Activated naive CD8-positive, alpha-beta T cell (primary cell): Measurements from ENCODE around the gene CDH23.

ENCODE experiments used
- H3K27ac Mint-ChIP-seq: one replicate; pipeline ENCODE4 v1.8.0; 2021; ENCODE audit warnings: mixed read lengths
- H3K27me3 Mint-ChIP-seq: one replicate; pipeline ENCODE4 v1.8.0; 2021; ENCODE audit warnings: mixed read lengths
- H3K36me3 Mint-ChIP-seq: one replicate; pipeline ENCODE4 v1.8.0; 2021; ENCODE audit warnings: mixed read lengths
- H3K4me1 Mint-ChIP-seq: one replicate; pipeline ENCODE4 v1.8.0; 2021; ENCODE audit warnings: low read depth, mixed read lengths
- H3K4me3 Mint-ChIP-seq: one replicate; pipeline ENCODE4 v1.8.0; 2021; ENCODE audit warnings: mild to moderate bottlenecking, mixed read lengths
- H3K9me3 Mint-ChIP-seq: one replicate; pipeline ENCODE4 v1.8.0; 2021; ENCODE audit warnings: low read depth, mixed read lengths

The CDH23 gene

GRCh38 chr10:71606257-71607081, 209.7 kb downstream of the CDH23 start:
- Mint-ChIP-seq H3K36me3 (no peaks in the 10 kb centered on the region), H3K27me3 (no peaks in the 10 kb centered on the region), H3K4me1 (peaks cover 4% of the 10 kb centered on the region), H3K4me3 (no peak overlapping the region), H3K27ac (no peak overlapping the region), H3K9me3 (no peaks in the 10 kb centered on the region)

GRCh38 chr10:71607082-71607443, 210.3 kb downstream of the CDH23 start:
- Mint-ChIP-seq H3K27me3 (no peaks in the 10 kb centered on the region), H3K4me3 (no peak overlapping the region), H3K27ac (no peak overlapping the region), H3K4me1 (peaks cover 3% of the 10 kb centered on the region), H3K9me3 (no peaks in the 10 kb centered on the region), H3K36me3 (no peaks in the 10 kb centered on the region)

GRCh38 chr10:71608819-71609768, 212.4 kb downstream of the CDH23 start:
- H3K4me3 Mint-ChIP-seq, result no peak overlapping the region
- no peaks in the 10 kb centered on the region for H3K9me3 Mint-ChIP-seq
- H3K4me1 Mint-ChIP-seq, result peaks cover 2% of the 10 kb centered on the region
- H3K36me3 Mint-ChIP-seq, result no peaks in the 10 kb centered on the region
- H3K27ac Mint-ChIP-seq, result no peak overlapping the region
- no peaks in the 10 kb centered on the region for H3K27me3 Mint-ChIP-seq

GRCh38 chr10:71610651-71611050, 213.9 kb downstream of the CDH23 start:
- H3K27me3 Mint-ChIP-seq, result no peaks in the 10 kb centered on the region
- no peaks in the 10 kb centered on the region for H3K36me3 Mint-ChIP-seq
- H3K27ac Mint-ChIP-seq, result no peak overlapping the region
- H3K9me3 Mint-ChIP-seq, result no peaks in the 10 kb centered on the region
- H3K4me1 Mint-ChIP-seq, result peaks cover 2% of the 10 kb centered on the region
- no peak overlapping the region for H3K4me3 Mint-ChIP-seq

- no peaks in the 10 kb centered on the region for H3K36me3 Mint-ChIP-seq
- H3K27me3 Mint-ChIP-seq, result no peaks in the 10 kb centered on the region
- no peaks in the 10 kb centered on the region for H3K9me3 Mint-ChIP-seq
Observed at GRCh38 chr10:71611131-71611530, 214.4 kb downstream of the CDH23 start.

DNA sequence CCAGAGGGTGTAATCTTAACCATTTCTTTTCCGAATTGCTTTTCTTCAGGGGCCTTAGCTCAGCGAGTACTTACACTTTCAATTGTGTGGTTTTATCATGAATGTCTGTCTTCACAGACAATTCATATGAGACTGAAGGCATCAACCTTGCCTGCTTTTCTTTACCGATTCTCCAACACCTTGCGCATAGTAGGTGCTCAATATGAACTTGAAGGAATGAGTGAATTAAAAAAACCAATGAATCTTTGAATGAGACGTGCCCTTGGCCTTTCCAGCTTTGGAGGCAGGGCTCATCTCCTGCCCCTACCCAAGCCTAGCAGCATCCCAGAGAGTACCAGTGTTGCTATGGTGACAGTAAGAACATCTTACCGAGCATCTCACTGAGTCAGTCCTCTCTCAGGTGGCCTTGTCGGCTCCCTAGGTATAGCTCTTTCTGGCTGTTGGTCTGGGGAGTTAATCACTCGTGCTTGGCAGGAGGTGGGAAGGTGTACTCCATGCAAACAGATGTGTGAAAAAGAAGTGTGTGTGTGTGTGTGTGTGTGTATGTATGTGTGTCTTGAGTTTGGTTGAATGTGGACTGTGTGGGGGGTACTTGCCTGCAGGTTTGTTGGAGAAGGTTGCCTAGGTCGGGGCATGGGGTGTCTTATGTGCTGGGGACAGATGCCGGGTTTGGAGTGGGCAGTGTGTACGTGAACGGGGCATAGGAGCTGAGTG, 215.1 kb downstream of the CDH23 start:
- Mint-ChIP-seq H3K27ac (no peak overlapping the region), H3K4me3 (no peak overlapping the region), H3K9me3 (no peaks in the 10 kb centered on the region), H3K4me1 (peaks cover 2% of the 10 kb centered on the region), H3K27me3 (no peaks in the 10 kb centered on the region), H3K36me3 (no peaks in the 10 kb centered on the region)

More at GRCh38 chr10:71611131-71611530, 214.4 kb downstream of the CDH23 start:
- no peak overlapping the region for H3K27ac Mint-ChIP-seq
- H3K4me3 Mint-ChIP-seq, result no peak overlapping the region
- H3K4me1 Mint-ChIP-seq, result peaks cover 2% of the 10 kb centered on the region

- Mint-ChIP-seq H3K36me3 (no peaks in the 10 kb centered on the region), H3K4me1 (peaks cover 2% of the 10 kb centered on the region), H3K4me3 (no peak overlapping the region), H3K27me3 (no peaks in the 10 kb centered on the region), H3K9me3 (no peaks in the 10 kb centered on the region), H3K27ac (no peak overlapping the region)
Observed at GRCh38 chr10:71613261-71613777, 216.6 kb downstream of the CDH23 start.

DNA sequence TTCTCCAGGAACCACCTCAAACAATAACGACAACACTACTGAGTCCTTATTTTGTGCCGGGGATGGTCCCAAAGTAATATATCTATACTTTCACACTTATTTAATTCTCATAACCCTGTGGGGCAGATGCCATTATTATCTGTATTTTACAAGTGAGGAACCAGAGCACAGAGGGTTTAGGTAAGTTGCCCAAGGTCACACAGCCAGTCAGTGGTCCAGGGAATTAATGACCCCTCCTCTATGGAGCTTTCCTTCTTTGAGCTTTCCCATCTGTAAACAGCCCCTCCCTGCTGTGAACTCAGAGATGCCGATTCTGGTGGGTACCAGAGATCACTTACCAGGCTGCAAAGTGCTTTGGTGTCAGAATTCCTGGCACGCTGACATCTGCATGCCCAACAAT, 217.2 kb downstream of the CDH23 start:
- H3K36me3 Mint-ChIP-seq, result no peaks in the 10 kb centered on the region
- H3K27ac Mint-ChIP-seq, result no peak overlapping the region
- H3K27me3 Mint-ChIP-seq, result no peaks in the 10 kb centered on the region
- no peak overlapping the region for H3K4me3 Mint-ChIP-seq
- no peaks in the 10 kb centered on the region for H3K9me3 Mint-ChIP-seq
- H3K4me1 Mint-ChIP-seq, result peaks cover 2% of the 10 kb centered on the region

DNA sequence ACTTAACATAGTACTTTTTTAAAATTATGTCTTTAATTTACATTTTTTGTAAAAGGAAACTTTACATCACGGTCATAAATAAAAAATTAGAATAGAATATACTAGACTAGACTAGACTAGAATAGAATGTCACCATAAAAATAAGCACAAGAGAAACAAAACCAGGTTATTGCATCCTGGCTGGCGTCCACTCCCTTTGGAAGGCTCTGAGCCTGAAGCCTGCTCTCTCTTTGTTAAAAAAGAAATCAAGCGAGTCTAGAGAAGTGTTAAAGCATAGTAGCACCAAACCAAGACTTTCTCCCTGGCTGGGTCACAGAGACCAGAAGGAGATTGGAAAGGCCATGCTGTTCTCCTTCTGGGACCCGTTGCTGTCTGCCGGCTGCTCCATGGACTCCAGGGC, 218.2 kb downstream of the CDH23 start:
- H3K4me3 Mint-ChIP-seq, result no peak overlapping the region
- no peaks in the 10 kb centered on the region for H3K27me3 Mint-ChIP-seq
- no peaks in the 10 kb centered on the region for H3K36me3 Mint-ChIP-seq
- no peak overlapping the region for H3K27ac Mint-ChIP-seq
- H3K9me3 Mint-ChIP-seq, result no peaks in the 10 kb centered on the region
- no peaks in the 10 kb centered on the region for H3K4me1 Mint-ChIP-seq

DNA sequence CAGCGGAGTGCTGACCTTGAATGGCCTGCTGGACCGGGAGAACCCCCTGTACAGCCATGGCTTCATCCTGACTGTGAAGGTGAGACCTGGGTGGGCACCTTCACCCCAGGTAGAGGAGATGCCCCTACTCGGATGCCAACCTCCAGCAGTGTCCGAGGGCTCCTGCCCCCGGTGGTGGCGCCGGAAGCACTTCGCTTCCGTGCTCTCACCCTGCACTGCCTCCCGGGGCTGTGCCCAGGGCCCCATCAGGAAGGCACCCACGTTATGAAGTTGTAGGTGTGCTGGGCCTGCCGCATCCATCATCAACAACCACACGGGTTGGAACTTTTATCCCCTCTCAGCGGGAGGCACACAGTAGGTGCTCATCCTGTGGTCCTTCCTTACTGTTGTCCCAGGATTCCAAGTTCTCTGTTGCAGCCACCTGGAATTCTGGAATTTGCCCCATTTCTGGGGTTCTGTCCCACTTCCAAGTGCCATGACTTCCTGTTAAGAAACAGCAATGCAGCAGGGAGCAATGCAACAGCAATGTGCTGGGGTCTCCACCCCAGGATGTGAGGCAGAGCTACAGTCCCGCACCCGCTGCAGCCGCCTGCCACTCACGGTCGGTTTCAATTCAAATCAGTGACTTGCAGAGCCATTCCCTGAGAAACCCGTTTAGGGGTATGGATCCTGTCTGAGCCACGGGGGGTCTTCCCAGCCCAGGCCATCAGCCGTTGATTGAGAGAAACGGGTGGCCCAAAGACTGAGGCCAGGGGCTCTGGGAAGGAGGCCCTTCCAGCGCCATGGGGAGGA, 219.0 kb downstream of the CDH23 start:
- Mint-ChIP-seq H3K27me3 (no peaks in the 10 kb centered on the region), H3K27ac (no peak overlapping the region), H3K36me3 (no peaks in the 10 kb centered on the region), H3K4me3 (no peak overlapping the region), H3K9me3 (no peaks in the 10 kb centered on the region), H3K4me1 (no peaks in the 10 kb centered on the region)

GRCh38 chr10:71616817-71617654, 220.3 kb downstream of the CDH23 start:
- H3K27me3 Mint-ChIP-seq, result no peaks in the 10 kb centered on the region
- no peak overlapping the region for H3K27ac Mint-ChIP-seq
- no peaks in the 10 kb centered on the region for H3K4me1 Mint-ChIP-seq

GRCh38 chr10:71618176-71618575, 221.5 kb downstream of the CDH23 start:
- H3K4me3 Mint-ChIP-seq, result no peak overlapping the region
- no peaks in the 10 kb centered on the region for H3K9me3 Mint-ChIP-seq
- no peaks in the 10 kb centered on the region for H3K36me3 Mint-ChIP-seq
- H3K27me3 Mint-ChIP-seq, result no peaks in the 10 kb centered on the region
- peaks cover 3% of the 10 kb centered on the region for H3K4me1 Mint-ChIP-seq
- no peak overlapping the region for H3K27ac Mint-ChIP-seq

More at GRCh38 chr10:71616817-71617654, 220.3 kb downstream of the CDH23 start:
- no peak overlapping the region for H3K4me3 Mint-ChIP-seq
- H3K36me3 Mint-ChIP-seq, result no peaks in the 10 kb centered on the region
- H3K9me3 Mint-ChIP-seq, result no peaks in the 10 kb centered on the region

DNA sequence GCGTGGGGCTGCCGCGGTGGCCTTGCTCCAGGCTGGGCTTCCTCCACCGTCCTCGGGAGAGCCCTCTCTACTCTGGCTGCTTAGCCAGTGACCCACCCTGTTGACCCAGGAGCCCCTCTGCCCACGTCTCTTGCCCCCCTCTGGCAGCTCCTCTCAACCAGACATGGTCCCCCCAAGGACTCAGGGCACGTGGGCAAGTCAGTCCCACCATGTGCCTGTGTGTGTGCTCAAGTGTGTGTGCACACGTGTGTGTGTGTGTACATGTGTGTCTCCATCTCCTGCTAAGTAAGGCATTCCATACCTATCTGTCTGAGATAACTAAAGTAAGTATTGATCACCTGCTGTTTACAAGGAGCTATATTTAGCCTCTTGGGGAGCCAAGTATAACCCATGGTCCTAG, 221.9 kb downstream of the CDH23 start:
- H3K36me3 Mint-ChIP-seq, result no peaks in the 10 kb centered on the region

More for the DNA sequence above, 221.9 kb downstream of the CDH23 start:
- no peaks in the 10 kb centered on the region for H3K27me3 Mint-ChIP-seq
- no peaks in the 10 kb centered on the region for H3K9me3 Mint-ChIP-seq
- no peak overlapping the region for H3K27ac Mint-ChIP-seq
- H3K4me3 Mint-ChIP-seq, result no peak overlapping the region
- H3K4me1 Mint-ChIP-seq, result peaks cover 3% of the 10 kb centered on the region
